HEK293 (cell line): Measurements from ENCODE around the gene FAM181A.

Source experiments
- CTCF ChIA-PET: fragments of 350-600 bp; formaldehyde crosslinking; extraction: SDS; loops from one replicate; lab custom pipeline; 2021; ENCODE audit warnings: antibody characterized with exemption; lab: Yijun Ruan, JAX
- POLR2A ChIA-PET: fragments of 300-600 bp; formaldehyde crosslinking; extraction: SDS; loops from one replicate; lab custom pipeline; 2020; ENCODE audit warnings: antibody characterized with exemption, inconsistent platforms; lab: Yijun Ruan, JAX
- H3K27ac ChIP-seq: fragments of 200-500 bp; sonication (Bioruptor generic); 2 replicates; pipeline ENCODE4 v1.5.1; 2014; ENCODE audit warnings: low read depth, low read length, control low read depth, inconsistent platforms; ENCODE audit errors: extremely low read depth
- H3K36me3 ChIP-seq, 2 experiments: fragments of 200-500 bp in 1 of 2; sonication (Bioruptor generic) in 1 of 2; 1 replicate in 1 of 2; 2 replicates in 1 of 2; pipeline ENCODE4 v1.5.1; 2014 to 2017; ENCODE audit warnings: inconsistent platforms in 2 of 2, low read length in 2 of 2; ENCODE audit not compliant: control insufficient read depth in 2 of 2, insufficient read depth in 1 of 2
- H3K4me1 ChIP-seq: fragments of 200-500 bp; sonication (Bioruptor generic); 2 replicates; pipeline ENCODE4 v1.5.1; 2014; ENCODE audit warnings: mild to moderate bottlenecking, low read length, inconsistent platforms; ENCODE audit not compliant: control insufficient read depth, insufficient read depth
- H3K4me3 ChIP-seq: 2 replicates; pipeline ENCODE4 v1.5.1; 2011; ENCODE audit warnings: low read depth, mild to moderate bottlenecking, control low read depth, low read length, moderate library complexity
- H3K9me3 ChIP-seq: fragments of 200-500 bp; sonication (Bioruptor generic); 2 replicates; pipeline ENCODE4 v1.5.1; 2014; ENCODE audit warnings: low read depth, low read length, inconsistent platforms; ENCODE audit not compliant: control insufficient read depth, insufficient read depth
- CTCF ChIP-seq: fragments of 450-650 bp; formaldehyde crosslinking; IDR thresholded peaks from 2 replicates; pipeline ENCODE4 v1.5.1; 2016; ENCODE audit warnings: missing biosample characterization, missing genetic modification characterization
- MEIS1 ChIP-seq: sonication (generic); formaldehyde crosslinking; IDR thresholded peaks from 2 replicates; pipeline ENCODE4 v1.8.1; 2022; ENCODE audit warnings: missing genetic modification reagents, mild to moderate bottlenecking, borderline replicate concordance
- OSR2 ChIP-seq: fragments of 450-650 bp; formaldehyde crosslinking; IDR thresholded peaks from 2 replicates; pipeline ENCODE4 v1.5.1; 2016; ENCODE audit warnings: missing biosample characterization, missing genetic modification characterization
- SCRT1 ChIP-seq: fragments of 450-650 bp; formaldehyde crosslinking; IDR thresholded peaks from 2 replicates; pipeline ENCODE4 v1.5.1; 2016; ENCODE audit warnings: missing biosample characterization, missing genetic modification characterization, borderline replicate concordance
- SCRT2 ChIP-seq: fragments of 450-650 bp; formaldehyde crosslinking; IDR thresholded peaks from 2 replicates; pipeline ENCODE4 v1.5.1; 2016; ENCODE audit warnings: missing biosample characterization, missing genetic modification characterization
- ZBTB8A ChIP-seq: fragments of 450-650 bp; formaldehyde crosslinking; IDR thresholded peaks from 2 replicates; pipeline ENCODE4 v1.5.1; 2016; ENCODE audit warnings: missing biosample characterization, missing genetic modification characterization
- ZNF132 ChIP-seq: fragments of 450-650 bp; formaldehyde crosslinking; IDR thresholded peaks from 2 replicates; pipeline ENCODE4 v1.5.1; 2017; ENCODE audit warnings: missing biosample characterization, missing genetic modification characterization, borderline replicate concordance
- ZNF2 ChIP-seq: fragments of 450-650 bp; formaldehyde crosslinking; IDR thresholded peaks from 2 replicates; pipeline ENCODE4 v1.5.1; 2016; ENCODE audit warnings: missing biosample characterization, missing genetic modification characterization
- ZNF366 ChIP-seq: fragments of 450-650 bp; formaldehyde crosslinking; conservative IDR thresholded peaks from 2 replicates; pipeline ENCODE4 v1.5.1; 2016; ENCODE audit warnings: missing biosample characterization, missing genetic modification characterization
- ZNF391 ChIP-seq: fragments of 450-650 bp; formaldehyde crosslinking; IDR thresholded peaks from 2 replicates; pipeline ENCODE4 v1.5.1; 2016; ENCODE audit warnings: low read depth, missing biosample characterization, missing genetic modification characterization, borderline replicate concordance
- ZNF558 ChIP-seq: fragments of 450-650 bp; formaldehyde crosslinking; IDR thresholded peaks from 2 replicates; pipeline ENCODE4 v1.5.1; 2016; ENCODE audit warnings: missing biosample characterization, missing genetic modification characterization
- ZNF624 ChIP-seq: fragments of 450-650 bp; formaldehyde crosslinking; IDR thresholded peaks from 2 replicates; pipeline ENCODE4 v1.5.1; 2017; ENCODE audit warnings: missing biosample characterization, missing genetic modification characterization
- ZNF654 ChIP-seq: fragments of 450-650 bp; formaldehyde crosslinking; IDR thresholded peaks from 2 replicates; pipeline ENCODE4 v1.5.1; 2016; ENCODE audit warnings: low read depth, missing biosample characterization, missing genetic modification characterization
- ZNF660 ChIP-seq: fragments of 450-650 bp; IDR thresholded peaks from 2 replicates; pipeline ENCODE4 v1.5.1; 2018; ENCODE audit warnings: missing biosample characterization, mild to moderate bottlenecking, missing genetic modification characterization
- ZNF670 ChIP-seq: fragments of 450-650 bp; formaldehyde crosslinking; IDR thresholded peaks from 2 replicates; pipeline ENCODE4 v1.5.1; 2016; ENCODE audit warnings: missing biosample characterization, missing genetic modification characterization, low read depth
- ZNF768 ChIP-seq: fragments of 450-650 bp; formaldehyde crosslinking; IDR thresholded peaks from 2 replicates; pipeline ENCODE4 v1.5.1; 2018; ENCODE audit warnings: missing biosample characterization, mild to moderate bottlenecking, missing genetic modification characterization
- TF ChIP-seq, protein P1 (sequence below): fragments of 450-650 bp; formaldehyde crosslinking; IDR thresholded peaks from 2 replicates; pipeline ENCODE4 v1.5.1; 2016; ENCODE audit warnings: missing biosample characterization, missing genetic modification characterization, low read depth
- TF ChIP-seq, protein P2 (sequence below): fragments of 450-650 bp; formaldehyde crosslinking; IDR thresholded peaks from 2 replicates; pipeline ENCODE4 v1.5.1; 2016; ENCODE audit warnings: missing biosample characterization, missing genetic modification characterization
- TF ChIP-seq, protein P3 (sequence below): fragments of 450-650 bp; formaldehyde crosslinking; IDR thresholded peaks from 2 replicates; pipeline ENCODE4 v1.5.1; 2016; ENCODE audit warnings: missing biosample characterization, missing genetic modification characterization

FAM181A gene

DNA sequence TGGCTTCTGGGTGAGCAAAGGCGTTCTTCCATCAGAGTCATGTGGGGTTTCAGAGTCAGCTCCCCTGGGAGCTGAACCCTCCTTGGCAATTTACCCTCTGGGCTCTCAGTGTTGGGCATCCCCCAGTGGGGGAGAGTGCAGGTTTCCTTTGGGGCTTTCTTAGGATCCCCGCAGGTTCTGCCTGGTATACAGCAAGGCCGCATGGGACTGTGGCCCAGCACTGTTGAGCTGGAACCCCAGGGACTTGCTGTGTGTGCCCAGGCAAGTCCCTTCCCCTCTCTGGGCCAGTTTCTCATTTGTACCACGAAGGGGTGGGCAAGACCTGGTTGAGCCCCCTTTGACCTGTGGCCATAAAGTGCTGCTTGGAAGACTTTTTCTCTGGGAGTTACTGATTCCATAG, 5.5 kb downstream of the FAM181A start:
- POLR2A ChIA-PET: no interaction called here
- CTCF ChIA-PET: interaction anchor here (0.5 to 0.7 kb wide), 2 partner anchors 72 to 204 kb away, joined by 3 to 6 read pairs; no protein-coding TSS in a partner anchor
- no peaks in the 10 kb centered on the region; the same call in 1 of the 2 replicates for H3K4me1 ChIP-seq

GRCh38 chr14:93935213-93935612, 8.1 kb downstream of the FAM181A start:
- H3K4me1 ChIP-seq: peaks cover 3% of the 10 kb centered on the region
- no peaks in the 10 kb centered on the region for H3K9me3 ChIP-seq
- H3K4me3 ChIP-seq: no peak overlapping the region
- no peaks in the 10 kb centered on the region for H3K36me3 ChIP-seq
- TF ChIP-seq ZNF624 (tag by site-specific recombination): no peak
- TF ChIP-seq OSR2: no peak
- no peak for TF ChIP-seq ZNF558 (tag by site-specific recombination)
- TF ChIP-seq, protein P1, sequence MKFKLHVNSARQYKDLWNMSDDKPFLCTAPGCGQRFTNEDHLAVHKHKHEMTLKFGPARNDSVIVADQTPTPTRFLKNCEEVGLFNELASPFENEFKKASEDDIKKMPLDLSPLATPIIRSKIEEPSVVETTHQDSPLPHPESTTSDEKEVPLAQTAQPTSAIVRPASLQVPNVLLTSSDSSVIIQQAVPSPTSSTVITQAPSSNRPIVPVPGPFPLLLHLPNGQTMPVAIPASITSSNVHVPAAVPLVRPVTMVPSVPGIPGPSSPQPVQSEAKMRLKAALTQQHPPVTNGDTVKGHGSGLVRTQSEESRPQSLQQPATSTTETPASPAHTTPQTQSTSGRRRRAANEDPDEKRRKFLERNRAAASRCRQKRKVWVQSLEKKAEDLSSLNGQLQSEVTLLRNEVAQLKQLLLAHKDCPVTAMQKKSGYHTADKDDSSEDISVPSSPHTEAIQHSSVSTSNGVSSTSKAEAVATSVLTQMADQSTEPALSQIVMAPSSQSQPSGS (tag by site-specific recombination): no peak
- TF ChIP-seq SCRT1 (tag by site-specific recombination): no peak
- no peak for TF ChIP-seq ZNF366 (tag by site-specific recombination)
- TF ChIP-seq MEIS1 (CRISPR knock-in tag): no peak
- TF ChIP-seq, all 188 proteins: peak for 0
- CTCF ChIA-PET: interaction anchor here (0.9 to 7.0 kb wide), 7 partner anchors 11 to 246 kb away, joined by 3 to 111 read pairs (median 4); no protein-coding TSS in a partner anchor
- POLR2A ChIA-PET: no interaction called here
- H3K27ac ChIP-seq: no peak overlapping the region

More for the DNA sequence above, 5.5 kb downstream of the FAM181A start:
- TF ChIP-seq ZNF768 (tag by site-specific recombination): 0 out of 2 replicates have a peak, but pooled peaks have one; percentile 20
- no peak for TF ChIP-seq ZNF558 (tag by site-specific recombination)
- TF ChIP-seq, all 188 proteins: peak for 1
- Histone ChIP-seq H3K4me3 (no peak overlapping the region), H3K27ac (no peak overlapping the region), H3K36me3 (no peaks in the 10 kb centered on the region), H3K9me3 (no peaks in the 10 kb centered on the region)

DNA sequence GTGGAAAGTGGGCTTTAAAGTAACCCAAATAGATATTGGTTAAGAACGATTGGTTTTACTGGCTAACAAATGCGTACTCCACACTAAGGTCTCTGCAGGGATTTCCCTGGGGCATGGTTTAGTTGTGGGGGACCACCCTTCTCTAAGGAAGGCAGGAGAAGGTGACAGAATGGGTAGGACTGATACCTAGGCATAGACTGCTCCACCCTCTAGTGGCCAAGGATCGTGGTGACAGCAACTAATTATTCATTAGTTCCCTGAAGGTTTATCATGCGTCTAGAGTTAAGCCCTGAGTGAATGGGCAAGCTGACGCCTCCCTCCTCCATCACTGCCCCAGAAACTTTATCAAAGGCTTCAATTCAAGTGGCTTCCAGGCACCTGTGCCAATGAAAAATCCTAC, 9.1 kb downstream of the FAM181A start:
- Histone ChIP-seq H3K4me1 (peaks cover 5% of the 10 kb centered on the region), H3K36me3 (no peaks in the 10 kb centered on the region), H3K9me3 (no peaks in the 10 kb centered on the region), H3K27ac (no peak overlapping the region), H3K4me3 (no peak overlapping the region)
- ChIA-PET POLR2A (no interaction called here), CTCF (interaction anchor here (0.6 to 7.0 kb wide), 15 partner anchors 9 to 782 kb away, joined by 3 to 111 read pairs (median 4); no protein-coding TSS in a partner anchor)
- TF ChIP-seq ZNF654 (tag by site-specific recombination) (peak; percentile 59), ZNF132 (tag by site-specific recombination) (no peak), CTCF (tag by site-specific recombination) (peak; percentile 53; the same call in 1 of the 2 replicates), ZNF660 (tag by site-specific recombination) (0 out of 2 replicates have a peak, but pooled peaks have one; percentile 29), ZNF670 (tag by site-specific recombination) (no peak), ZNF2 (tag by site-specific recombination) (0 out of 2 replicates have a peak, but pooled peaks have one; percentile 32), ZNF391 (tag by site-specific recombination) (no peak), ZBTB8A (no peak), SCRT2 (no peak)
- TF ChIP-seq, protein P2, sequence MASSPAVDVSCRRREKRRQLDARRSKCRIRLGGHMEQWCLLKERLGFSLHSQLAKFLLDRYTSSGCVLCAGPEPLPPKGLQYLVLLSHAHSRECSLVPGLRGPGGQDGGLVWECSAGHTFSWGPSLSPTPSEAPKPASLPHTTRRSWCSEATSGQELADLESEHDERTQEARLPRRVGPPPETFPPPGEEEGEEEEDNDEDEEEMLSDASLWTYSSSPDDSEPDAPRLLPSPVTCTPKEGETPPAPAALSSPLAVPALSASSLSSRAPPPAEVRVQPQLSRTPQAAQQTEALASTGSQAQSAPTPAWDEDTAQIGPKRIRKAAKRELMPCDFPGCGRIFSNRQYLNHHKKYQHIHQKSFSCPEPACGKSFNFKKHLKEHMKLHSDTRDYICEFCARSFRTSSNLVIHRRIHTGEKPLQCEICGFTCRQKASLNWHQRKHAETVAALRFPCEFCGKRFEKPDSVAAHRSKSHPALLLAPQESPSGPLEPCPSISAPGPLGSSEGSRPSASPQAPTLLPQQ (tag by site-specific recombination): 0 out of 2 replicates have a peak, but pooled peaks have one; percentile 17
- TF ChIP-seq, protein P3, sequence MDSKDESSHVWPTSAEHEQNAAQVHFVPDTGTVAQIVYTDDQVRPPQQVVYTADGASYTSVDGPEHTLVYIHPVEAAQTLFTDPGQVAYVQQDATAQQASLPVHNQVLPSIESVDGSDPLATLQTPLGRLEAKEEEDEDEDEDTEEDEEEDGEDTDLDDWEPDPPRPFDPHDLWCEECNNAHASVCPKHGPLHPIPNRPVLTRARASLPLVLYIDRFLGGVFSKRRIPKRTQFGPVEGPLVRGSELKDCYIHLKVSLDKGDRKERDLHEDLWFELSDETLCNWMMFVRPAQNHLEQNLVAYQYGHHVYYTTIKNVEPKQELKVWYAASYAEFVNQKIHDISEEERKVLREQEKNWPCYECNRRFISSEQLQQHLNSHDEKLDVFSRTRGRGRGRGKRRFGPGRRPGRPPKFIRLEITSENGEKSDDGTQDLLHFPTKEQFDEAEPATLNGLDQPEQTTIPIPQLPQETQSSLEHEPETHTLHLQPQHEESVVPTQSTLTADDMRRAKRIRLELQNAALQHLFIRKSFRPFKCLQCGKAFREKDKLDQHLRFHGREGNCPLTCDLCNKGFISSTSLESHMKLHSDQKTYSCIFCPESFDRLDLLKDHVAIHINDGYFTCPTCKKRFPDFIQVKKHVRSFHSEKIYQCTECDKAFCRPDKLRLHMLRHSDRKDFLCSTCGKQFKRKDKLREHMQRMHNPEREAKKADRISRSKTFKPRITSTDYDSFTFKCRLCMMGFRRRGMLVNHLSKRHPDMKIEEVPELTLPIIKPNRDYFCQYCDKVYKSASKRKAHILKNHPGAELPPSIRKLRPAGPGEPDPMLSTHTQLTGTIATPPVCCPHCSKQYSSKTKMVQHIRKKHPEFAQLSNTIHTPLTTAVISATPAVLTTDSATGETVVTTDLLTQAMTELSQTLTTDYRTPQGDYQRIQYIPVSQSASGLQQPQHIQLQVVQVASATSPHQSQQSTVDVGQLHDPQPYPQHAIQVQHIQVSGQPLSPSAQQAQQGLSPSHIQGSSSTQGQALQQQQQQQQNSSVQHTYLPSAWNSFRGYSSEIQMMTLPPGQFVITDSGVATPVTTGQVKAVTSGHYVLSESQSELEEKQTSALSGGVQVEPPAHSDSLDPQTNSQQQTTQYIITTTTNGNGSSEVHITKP (tag by site-specific recombination): peak; percentile 47; the same call in 1 of the 2 replicates
- TF ChIP-seq, all 188 proteins: peak for 6
